ENCODE results near the gene CHRNA4. TPM values are rescaled to one million over a fixed set of nuclear protein-coding genes. Genes with fewer than 3 reads are reported as not detected.

Gene CHRNA4
- total and polyA plus RNA-seq, 7 donors = 0.01 to 0.41 (median 0.24) TPM; not detected in 4

GRCh38 chr20:63357921-63358905 lies 2.9 kb downstream of the CHRNA4 start:
- WGBS, 3 donors = 62 to 65% (median 65%) methylated on average over 26 of the region's 26 CpGs
- no peaks in the 10 kb centered on the region for H3K4me1 ChIP-seq
- intact Hi-C loops (cut with DNase I) = no loop called here
- H3K36me3 ChIP-seq (ENCODE audit: insufficient read depth in 1 of 2, low read depth in 1 of 2) = no peaks in the 10 kb centered on the region
- H3K4me3 ChIP-seq = no peak overlapping the region
- ATAC-seq = no peak
- H3K9me3 ChIP-seq = no peaks in the 10 kb centered on the region
- DNase-seq = no peak
- no peak overlapping the region for H3K27ac ChIP-seq
- no peak for TF ChIP-seq CTCF (IDR thresholded peaks at IDR 0.05)
- peaks cover 0 to 64% (median 29%) of the 10 kb centered on the region in 3 donors for H3K27me3 ChIP-seq (ENCODE audit: insufficient read depth in 3 of 3, low read length in 2 of 3)

- ATAC-seq (no peak), DNase-seq (no peak)
- intact Hi-C loops (cut with DNase I) = no loop called here
- 81 to 89% (median 82%) methylated on average over 27 to 30 of the region's 30 CpGs for WGBS, 3 donors
- H3K4me1 ChIP-seq = no peaks in the 10 kb centered on the region
- peaks cover 0 to 63% (median 28%) of the 10 kb centered on the region in 3 donors for H3K27me3 ChIP-seq (ENCODE audit: insufficient read depth in 3 of 3, low read length in 2 of 3)
- no peak overlapping the region for H3K4me3 ChIP-seq
- no peak overlapping the region for H3K27ac ChIP-seq
- H3K36me3 ChIP-seq (ENCODE audit: insufficient read depth in 1 of 2, low read depth in 1 of 2) = no peaks in the 10 kb centered on the region
- no peak for TF ChIP-seq CTCF (IDR thresholded peaks at IDR 0.05)
- H3K9me3 ChIP-seq = no peaks in the 10 kb centered on the region
These were observed 3.9 kb downstream of the CHRNA4 start for GRCh38 chr20:63356931-63357879.

DNA sequence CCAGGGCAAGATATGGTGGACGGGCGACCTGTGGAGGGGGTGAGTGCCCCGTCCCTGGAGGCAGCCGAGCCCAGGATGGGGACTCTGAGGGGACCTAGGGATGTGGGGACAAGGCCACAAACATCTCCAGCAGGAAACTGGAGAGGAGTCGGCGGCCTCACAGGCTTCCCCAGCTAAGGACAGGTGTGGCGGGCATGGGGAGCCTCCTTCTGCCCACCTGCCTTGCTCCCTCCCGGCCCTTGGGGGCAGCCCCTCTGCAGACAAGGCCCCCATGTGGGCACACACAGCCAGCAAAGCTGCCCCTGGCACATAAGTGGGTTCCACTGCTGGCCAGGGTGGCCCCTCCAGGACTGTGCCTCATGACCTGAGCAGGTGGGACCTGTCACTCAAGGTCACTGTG lies 4.6 kb downstream of the CHRNA4 start:
- H3K9me3 ChIP-seq = no peaks in the 10 kb centered on the region

More for the DNA sequence above, 4.6 kb downstream of the CHRNA4 start:
- 85 to 94% (median 91%) methylated on average over 8 of the region's 8 CpGs for WGBS, 3 donors
- intact Hi-C loops (cut with DNase I) = no loop called here
- Histone ChIP-seq H3K36me3 (ENCODE audit: insufficient read depth in 1 of 2, low read depth in 1 of 2) (no peaks in the 10 kb centered on the region), H3K4me1 (no peaks in the 10 kb centered on the region), H3K4me3 (no peak overlapping the region), H3K27ac (no peak overlapping the region), H3K27me3 (ENCODE audit: insufficient read depth in 3 of 3, low read length in 2 of 3) (peaks cover 0 to 60% (median 22%) of the 10 kb centered on the region in 3 donors)
- ATAC-seq (no peak), DNase-seq (no peak)
- no peak for TF ChIP-seq CTCF (IDR thresholded peaks at IDR 0.05)

Measured in psoas muscle (tissue), 8 donors.